Measurements from ENCODE around the gene SLC10A1. TPM values are rescaled to one million over a fixed set of nuclear protein-coding genes. Genes with fewer than 3 reads are reported as not detected.
"Not testable (repeated sequence)": the region's sequence is repeated elsewhere in the genome, so short reads cannot be mapped to it uniquely, and the experiment has no call there.

The SLC10A1 gene
- total RNA-seq, 4 donors from 2014 or later, result not detected

- intact Hi-C loops (cut with DNase I), result no loop called here
- Histone ChIP-seq H3K9me3 (no peaks in the 10 kb centered on the region), H3K4me1 (peaks cover 0 to 4% of the 10 kb centered on the region in 2 donors), H3K27me3 (no peaks in the 10 kb centered on the region), H3K27ac (no peak overlapping the region), H3K4me3 (replicated peaks in 1 of 3) (no peak overlapping the region), H3K36me3 (no peaks in the 10 kb centered on the region)
- TF ChIP-seq CTCF (IDR thresholded peaks at IDR 0.05), result no peak
- TF ChIP-seq POLR2A (IDR thresholded peaks at IDR 0.05), result no peak
- WGBS, 2 donors, result 83 to 87% methylated on average over 5 of the region's 5 CpGs
- no peak for DNase-seq
These were observed 19.2 kb upstream of the SLC10A1 start for GRCh38 chr14:69816216-69816615.

GRCh38 chr14:69815556-69815955, 18.5 kb upstream of the SLC10A1 start:
- Histone ChIP-seq H3K4me3 (replicated peaks in 1 of 3) (no peak overlapping the region), H3K36me3 (no peaks in the 10 kb centered on the region), H3K4me1 (peaks cover 0 to 4% of the 10 kb centered on the region in 2 donors), H3K27me3 (no peaks in the 10 kb centered on the region), H3K9me3 (no peaks in the 10 kb centered on the region), H3K27ac (no peak overlapping the region)
- no peak for DNase-seq
- intact Hi-C loops (cut with DNase I), result no loop called here
- WGBS, 2 donors, result 59 to 70% methylated on average over 5 of the region's 5 CpGs
- TF ChIP-seq CTCF (IDR thresholded peaks at IDR 0.05) (no peak), POLR2A (IDR thresholded peaks at IDR 0.05) (no peak)

- DNase-seq, result no peak
- no peak for TF ChIP-seq CTCF (IDR thresholded peaks at IDR 0.05)
- no peak for TF ChIP-seq POLR2A (IDR thresholded peaks at IDR 0.05)
- 52 to 65% methylated on average over 3 of the region's 3 CpGs for WGBS, 2 donors
- Histone ChIP-seq H3K4me1 (peaks cover 0 to 4% of the 10 kb centered on the region in 2 donors), H3K9me3 (no peaks in the 10 kb centered on the region), H3K27me3 (no peaks in the 10 kb centered on the region), H3K4me3 (replicated peaks in 1 of 3) (no peak overlapping the region), H3K36me3 (no peaks in the 10 kb centered on the region), H3K27ac (no peak overlapping the region)
- intact Hi-C loops (cut with DNase I), result no loop called here
These were observed 17.4 kb upstream of the SLC10A1 start for GRCh38 chr14:69814397-69814796.

GRCh38 chr14:69813346-69813745, 16.3 kb upstream of the SLC10A1 start:
- H3K36me3 ChIP-seq; H3K27ac ChIP-seq; H3K4me3 ChIP-seq (replicated peaks in 1 of 3); DNase-seq; H3K9me3 ChIP-seq; H3K27me3 ChIP-seq; intact Hi-C loops (cut with DNase I); H3K4me1 ChIP-seq: not testable (repeated sequence)
- WGBS, 2 donors, result 76 to 89% methylated on average over 6 of the region's 6 CpGs

GRCh38 chr14:69812711-69813110, 15.7 kb upstream of the SLC10A1 start:
- WGBS, 2 donors, result 86 to 89% methylated on average over 9 of the region's 9 CpGs
- Histone ChIP-seq H3K27me3 (no peaks in the 10 kb centered on the region), H3K9me3 (no peaks in the 10 kb centered on the region), H3K36me3 (no peaks in the 10 kb centered on the region), H3K4me1 (no peaks in the 10 kb centered on the region), H3K27ac (no peak overlapping the region), H3K4me3 (replicated peaks in 1 of 3) (no peak overlapping the region)
- intact Hi-C loops (cut with DNase I), result no loop called here
- no peak for DNase-seq
- TF ChIP-seq CTCF (IDR thresholded peaks at IDR 0.05) (no peak), POLR2A (IDR thresholded peaks at IDR 0.05) (no peak)

GRCh38 chr14:69811868-69812252, 14.8 kb upstream of the SLC10A1 start:
- intact Hi-C loops (cut with DNase I), result no loop called here
- DNase-seq, result no peak
- Histone ChIP-seq H3K27ac (no peak overlapping the region), H3K4me3 (replicated peaks in 1 of 3) (no peak overlapping the region), H3K27me3 (no peaks in the 10 kb centered on the region), H3K4me1 (no peaks in the 10 kb centered on the region), H3K9me3 (no peaks in the 10 kb centered on the region), H3K36me3 (no peaks in the 10 kb centered on the region)
- TF ChIP-seq CTCF (IDR thresholded peaks at IDR 0.05), result no peak
- TF ChIP-seq POLR2A (IDR thresholded peaks at IDR 0.05), result no peak
- WGBS, 2 donors, result 88 to 93% methylated on average over 10 of the region's 10 CpGs

All from thyroid gland (tissue), 4 donors.